ENCODE results near the gene CASK.

DNA sequence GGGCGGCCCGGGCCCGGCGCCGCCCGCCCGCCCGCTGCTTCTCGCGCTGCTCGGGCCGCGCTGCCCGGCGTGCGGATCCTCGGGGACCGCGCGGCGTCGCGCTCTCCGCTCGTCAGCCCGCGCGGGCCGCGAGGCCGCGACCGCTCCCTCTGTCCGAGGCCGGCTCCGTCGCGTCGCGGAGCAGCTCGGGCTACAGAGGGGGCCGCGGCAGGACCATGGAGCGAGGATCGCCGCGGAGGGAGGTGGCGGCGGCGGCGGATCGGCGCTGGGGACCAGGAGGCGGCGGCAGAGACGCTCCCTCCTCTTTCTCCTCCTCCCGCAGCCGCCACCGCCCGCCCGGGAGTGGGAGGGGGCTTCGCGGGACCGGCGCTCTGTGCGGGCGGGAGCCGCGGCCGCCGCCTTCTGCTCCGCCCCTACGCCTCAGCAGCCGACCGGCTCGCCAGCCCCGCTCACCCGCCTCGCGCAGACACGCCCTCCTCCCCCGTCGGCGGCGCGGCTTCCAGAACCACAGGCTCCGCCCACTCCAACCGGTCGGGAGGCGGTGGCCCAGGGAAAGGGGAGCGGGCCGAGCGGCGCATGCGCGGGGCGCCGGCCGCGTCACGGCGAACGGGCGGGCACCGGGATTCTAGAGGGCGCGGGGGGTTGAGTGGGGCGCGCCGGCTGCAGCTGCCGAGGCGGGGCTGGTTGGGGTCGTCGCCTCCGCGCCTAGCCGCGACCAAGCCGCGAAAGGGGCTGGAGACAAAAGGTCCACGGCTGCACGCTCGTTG lies at the start of gene CASK:
- peak in 1 of 2 donors; percentile 54 for TF ChIP-seq POLR2AphosphoS5 (IDR thresholded peaks at IDR 0.05; ENCODE audit: insufficient read depth in 1 of 2, low read depth in 1 of 2)
- TF ChIP-seq, protein P1, sequence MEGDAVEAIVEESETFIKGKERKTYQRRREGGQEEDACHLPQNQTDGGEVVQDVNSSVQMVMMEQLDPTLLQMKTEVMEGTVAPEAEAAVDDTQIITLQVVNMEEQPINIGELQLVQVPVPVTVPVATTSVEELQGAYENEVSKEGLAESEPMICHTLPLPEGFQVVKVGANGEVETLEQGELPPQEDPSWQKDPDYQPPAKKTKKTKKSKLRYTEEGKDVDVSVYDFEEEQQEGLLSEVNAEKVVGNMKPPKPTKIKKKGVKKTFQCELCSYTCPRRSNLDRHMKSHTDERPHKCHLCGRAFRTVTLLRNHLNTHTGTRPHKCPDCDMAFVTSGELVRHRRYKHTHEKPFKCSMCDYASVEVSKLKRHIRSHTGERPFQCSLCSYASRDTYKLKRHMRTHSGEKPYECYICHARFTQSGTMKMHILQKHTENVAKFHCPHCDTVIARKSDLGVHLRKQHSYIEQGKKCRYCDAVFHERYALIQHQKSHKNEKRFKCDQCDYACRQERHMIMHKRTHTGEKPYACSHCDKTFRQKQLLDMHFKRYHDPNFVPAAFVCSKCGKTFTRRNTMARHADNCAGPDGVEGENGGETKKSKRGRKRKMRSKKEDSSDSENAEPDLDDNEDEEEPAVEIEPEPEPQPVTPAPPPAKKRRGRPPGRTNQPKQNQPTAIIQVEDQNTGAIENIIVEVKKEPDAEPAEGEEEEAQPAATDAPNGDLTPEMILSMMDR (IDR thresholded peaks at IDR 0.05) = no peak
